Heart left ventricle (tissue), 16 donors: ENCODE data around the gene THBS4. TPM values are rescaled to one million over a fixed set of nuclear protein-coding genes. Genes with fewer than 3 reads are reported as not detected.

Experiments used
- ATAC-seq, 4 donors: fragments of 200-7000 bp; cut with Tn5 transposase; one replicate each; pipeline ENCODE4 v1.9.1; 2020 to 2022; ENCODE audit warnings: moderate library complexity in 4 of 4, mild to moderate bottlenecking in 3 of 4, moderate number of reproducible peaks in 1 of 4
- DNase-seq, 5 donors: peaks; one replicate each; pipeline ENCODE4 v3.0.0-alpha.2; 2020
- H3K27ac ChIP-seq, 12 donors: fragments of 200-600 bp; sonication (generic) in 4 of 12; one replicate each; pipeline versions ENCODE4 v1.5.0 to v1.8.0; 2016 to 2022; ENCODE audit warnings: mild to moderate bottlenecking in 2 of 12
- H3K27me3 ChIP-seq, 9 donors: fragments of 200-600 bp; sonication (generic) in 2 of 9; one replicate each; pipeline versions ENCODE4 v1.5.1 to v1.8.0; 2016 to 2022; ENCODE audit warnings: mild to moderate bottlenecking in 3 of 9
- H3K36me3 ChIP-seq, 9 donors: fragments of 200-600 bp; sonication (generic) in 2 of 9; one replicate each; pipeline versions ENCODE4 v1.5.0 to v1.8.0; 2018 to 2022; ENCODE audit warnings: mild to moderate bottlenecking in 2 of 9
- H3K4me1 ChIP-seq, 12 donors: fragments of 200-600 bp; sonication (generic) in 4 of 12; one replicate each; pipeline versions ENCODE4 v1.5.0 to v1.8.0; 2016 to 2022; ENCODE audit warnings: mild to moderate bottlenecking in 3 of 12
- H3K4me3 ChIP-seq, 12 donors: fragments of 200-600 bp; sonication (generic) in 4 of 12; one replicate each; pipeline versions ENCODE4 v1.5.0 to v1.8.0; 2017 to 2022; ENCODE audit warnings: mild to moderate bottlenecking in 9 of 12, moderate library complexity in 4 of 12
- H3K9me3 ChIP-seq, 12 donors: fragments of 200-600 bp; sonication (generic) in 4 of 12; one replicate each; pipeline versions ENCODE4 v1.5.0 to v1.8.0; 2016 to 2022; ENCODE audit warnings: mild to moderate bottlenecking in 1 of 12
- CTCF ChIP-seq, 12 donors: fragments of 200-600 bp; sonication (generic) in 4 of 12; IDR thresholded peaks; one replicate each; pipeline versions ENCODE4 v1.5.0 to v1.8.0; 2018 to 2022; ENCODE audit warnings: antibody characterized with exemption in 12 of 12, mild to moderate bottlenecking in 5 of 12
- POLR2A ChIP-seq, 2 donors: fragments of 450-650 bp; IDR thresholded peaks; one replicate each; pipeline ENCODE4 v1.6.1; 2017; ENCODE audit warnings: antibody characterized with exemption in 2 of 2, mild to moderate bottlenecking in 2 of 2, moderate library complexity in 2 of 2
- WGBS, 4 donors: extraction: QIAGEN DNeasy Blood & Tissue Kit in 2 of 4; methylation state at CpG; one replicate each; pipeline versions ENCODE4 v1.1.5 to v1.1.7; 2013 to 2018; 5-methylcytosine and 5-hydroxymethylcytosine counted together
- intact Hi-C, 10 donors: fragments of 100-400 bp; cut with DNase I; formaldehyde crosslinking; loops; one replicate each; pipeline versions ENCODE4 v1.11.1 to v1.14.2; 2022
- polyA plus RNA-seq, 2 donors: library from polyadenylated mRNA; stranded (reverse); fragments of 200-250 nt; gene quantifications; one replicate each; pipeline ENCODE4 v1.2.3, GENCODE V29; 2013
- total RNA-seq, 9 donors: library from RNA; depleted of rRNA in 2 of 9; stranded (reverse); fragments of >200 nt in 2 of 9; fragmentation: NEBNext Ultra II Directional in 3 of 9; extraction: Animal tissue kit (Norgen Biotek cat#: 25700) in 3 of 9; gene quantifications; one replicate each; pipeline versions ENCODE4 v1.1.0 to v1.2.4, GENCODE V29; 2016 to 2023
- donor health status: ischemic (EF 13 %, LVEDD 7.1; RV severe dilation, severe dysfunction).
- donor health status: healthy with polysubstance abuse.
- donor health status: DM: no; HTN: yes; CAD: no.
- donor health status: DM: no; HTN: no; CAD: no.
- donor health status: ischemic (EF 25% LVEDD 6.9; RV normal size, moderate dysfunction).
- donor health status: ischemic (EF 25% LVEDD 5.7; RV mildly dilated, moderate dysfunction).
- donor health status: healthy.
- donor health status: DM: yes; HTN: yes; CAD: no.
- donor health status: ischemic (EF 35%, LVEDD 5.7; RV mildly dilated, moderate dysfunction).
- donor health status: nonischemic (EF 11% LVEDD 7.7; RV severe dilation, severe dysfunction).
- donor health status: DM: yes; HTN: yes; CAD: no.
- donor health status: PGD.
- donor health status: ischemic (EF 29% LVEDD 5.4; RV normal size, mild dysfunction).
- donor health status: nonischemic (EF 23%, LVEDD 6.1; RV moderate dilation, normal function).

THBS4 gene
- total and polyA plus RNA-seq, 11 donors = 38.6 to 266 (median 73.9) TPM

- Histone ChIP-seq H3K4me3 (no peak overlapping the region), H3K9me3 (no peaks in the 10 kb centered on the region), H3K27ac (peak overlapping the region in 11 of 12 donors; percentile 6 to 75 (median 55)), H3K4me1 (peaks cover 0 to 30% (median 14%) of the 10 kb centered on the region in 12 donors), H3K27me3 (no peaks in the 10 kb centered on the region), H3K36me3 (peaks cover 0 to 68% (median 6%) of the 10 kb centered on the region in 9 donors)
- WGBS, 4 donors = 41 to 60% (median 45%) methylated on average over 4 of the region's 4 CpGs
- no peak for DNase-seq
- intact Hi-C loops = no loop called here
- TF ChIP-seq POLR2A (IDR thresholded peaks at IDR 0.05) (no peak), CTCF (IDR thresholded peaks at IDR 0.05) (no peak)
- ATAC-seq = no peak
These were observed 34.2 kb downstream of the THBS4 start for GRCh38 chr5:80069251-80069800.

- intact Hi-C loops = loop anchor here in 2 of 10 donors (10.0 kb wide), 2 partner anchors 105 to 835 kb away; partner anchors contain the start of gene JMY (in 1 of the 2)
- peaks cover 0 to 73% (median 6%) of the 10 kb centered on the region in 9 donors for H3K36me3 ChIP-seq
- TF ChIP-seq CTCF (IDR thresholded peaks at IDR 0.05) = no peak
- TF ChIP-seq POLR2A (IDR thresholded peaks at IDR 0.05) = no peak
- ATAC-seq (peak in 3 of 4 donors; percentile 55 to 81 (median 77)), DNase-seq (peak in 3 of 5 donors; percentile 45 to 64 (median 57))
- peaks cover 0 to 30% (median 14%) of the 10 kb centered on the region in 12 donors for H3K4me1 ChIP-seq
- H3K27ac ChIP-seq = peak overlapping the region in 11 of 12 donors; percentile 6 to 75 (median 55)
- WGBS, 4 donors = 38 to 42% (median 39%) methylated on average over 3 of the region's 3 CpGs
- H3K9me3 ChIP-seq = no peaks in the 10 kb centered on the region
- no peaks in the 10 kb centered on the region for H3K27me3 ChIP-seq
- H3K4me3 ChIP-seq = peak overlapping the region in 1 of 12 donors; percentile 10
These were observed 34.8 kb downstream of the THBS4 start for GRCh38 chr5:80069918-80070318.

- Histone ChIP-seq H3K4me3 (peak overlapping the region in 1 of 12 donors; percentile 10), H3K27me3 (no peaks in the 10 kb centered on the region), H3K4me1 (peaks cover 0 to 30% (median 14%) of the 10 kb centered on the region in 12 donors), H3K36me3 (peaks cover 0 to 73% (median 6%) of the 10 kb centered on the region in 9 donors), H3K9me3 (no peaks in the 10 kb centered on the region), H3K27ac (peak overlapping the region in 10 of 12 donors; percentile 6 to 75 (median 56))
- no peak for ATAC-seq
- no peak for DNase-seq
- WGBS, 4 donors = 68 to 74% (median 70%) methylated on average over 10 of the region's 10 CpGs
- intact Hi-C loops = loop anchor here in 2 of 10 donors (10.0 kb wide), 2 partner anchors 106 to 836 kb away; partner anchors contain the start of gene JMY (in 1 of the 2)
- TF ChIP-seq POLR2A (IDR thresholded peaks at IDR 0.05) (no peak), CTCF (IDR thresholded peaks at IDR 0.05) (no peak)
These were observed 35.3 kb downstream of the THBS4 start for GRCh38 chr5:80070338-80071056.

GRCh38 chr5:80071510-80072021, 36.4 kb downstream of the THBS4 start:
- Histone ChIP-seq H3K27ac (no peak overlapping the region), H3K36me3 (peaks cover 0 to 73% (median 6%) of the 10 kb centered on the region in 9 donors), H3K4me1 (peaks cover 0 to 30% (median 14%) of the 10 kb centered on the region in 12 donors), H3K9me3 (no peaks in the 10 kb centered on the region), H3K27me3 (no peaks in the 10 kb centered on the region), H3K4me3 (no peak overlapping the region)
- ATAC-seq (no peak), DNase-seq (no peak)
- WGBS, 4 donors = 85 to 98% (median 92%) methylated on average over 2 of the region's 2 CpGs
- no peak for TF ChIP-seq CTCF (IDR thresholded peaks at IDR 0.05)
- TF ChIP-seq POLR2A (IDR thresholded peaks at IDR 0.05) = no peak
- intact Hi-C loops = loop anchor here in 2 of 10 donors (10.0 kb wide), 2 partner anchors 107 to 837 kb away; partner anchors contain the start of gene JMY (in 1 of the 2)
